Spleen (tissue), 7 donors: Measurements from ENCODE around the gene NYAP2.

ENCODE experiments used
- CTCF ChIP-seq, 11 experiments: fragments of 200-600 bp in 7 of 11; fragments of 450-650 bp in 4 of 11; sonication (generic) in 4 of 11; IDR thresholded peaks in 8 of 11; conservative IDR thresholded peaks in 3 of 11; 1 replicate in 7 of 11; 2 replicates in 4 of 11; pipeline versions ENCODE4 v1.4.0 to v1.8.0; 2016 to 2021; ENCODE audit warnings: antibody characterized with exemption in 11 of 11, inconsistent platforms in 4 of 11, mild to moderate bottlenecking in 1 of 11
- POLR2A ChIP-seq, 3 donors: fragments of 450-650 bp; IDR thresholded peaks; one replicate each; pipeline ENCODE4 v1.5.1; 2017; ENCODE audit warnings: antibody characterized with exemption in 3 of 3, mild to moderate bottlenecking in 1 of 3
- POLR2AphosphoS5 ChIP-seq, 3 donors: sonication (generic); formaldehyde crosslinking; IDR thresholded peaks; one replicate each; pipeline ENCODE4 v1.5.1; 2017; ENCODE audit warnings: antibody characterized with exemption in 3 of 3
- donor health status: DM: no; HTN: no; CAD: no; lungs with moderate emphysema.
- donor health status: DM: no; HTN: no; CAD: no.
- donor health status: DM: no; HTN: no; CAD: no.

DNA sequence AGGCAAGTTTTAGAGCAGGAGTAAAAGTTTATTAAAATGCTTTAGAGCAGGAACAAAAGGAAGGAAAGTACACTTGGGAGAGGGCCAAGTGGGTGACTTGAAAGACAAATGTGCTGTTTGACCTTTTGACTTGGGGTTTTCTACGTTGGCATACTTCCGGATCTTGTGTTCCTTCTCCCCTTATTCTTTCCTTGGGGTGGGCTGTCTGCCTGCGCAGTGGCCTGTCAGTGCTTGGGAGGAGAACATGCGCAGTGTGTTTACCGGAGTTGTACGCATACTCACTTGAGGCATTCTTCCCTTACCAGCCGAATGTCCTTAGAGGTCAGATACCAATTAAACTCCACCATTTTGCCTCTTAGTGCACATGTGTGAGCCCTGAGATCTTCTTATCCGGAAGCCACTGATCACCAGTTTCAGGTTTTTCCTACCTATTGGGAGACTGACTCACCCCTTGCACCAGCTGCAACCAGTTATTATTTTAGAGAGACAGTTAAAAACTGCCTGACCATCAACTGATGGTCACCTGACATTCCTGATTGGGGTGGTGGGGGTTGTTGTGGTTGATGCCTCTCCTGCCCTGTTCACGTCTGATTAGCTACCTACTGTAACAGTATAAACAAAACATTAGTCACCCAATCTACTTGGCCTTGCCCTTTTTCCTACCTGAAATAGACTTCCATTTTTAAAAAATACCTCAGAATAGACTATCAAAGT is 67.5 kb downstream of the NYAP2 start:
- no peak for TF ChIP-seq CTCF (IDR thresholded peaks at IDR 0.05 in 8 of 11, conservative IDR thresholded peaks at IDR 0.05 in 3 of 11)
- no peak for TF ChIP-seq POLR2A (IDR thresholded peaks at IDR 0.05)
- no peak for TF ChIP-seq POLR2AphosphoS5 (IDR thresholded peaks at IDR 0.05)
